Nephron progenitor cell (in vitro differentiated cells): ENCODE results near the gene MID1IP1.

Experiments
- DNase-seq: peaks from one replicate; pipeline ENCODE4 v3.0.0; 2021
- H3K27ac Mint-ChIP-seq: 2 replicates; pipeline ENCODE4 v1.8.0; 2021; ENCODE audit warnings: mild to moderate bottlenecking, moderate library complexity, mixed read lengths
- H3K27me3 Mint-ChIP-seq: 2 replicates; pipeline ENCODE4 v1.8.0; 2021; ENCODE audit warnings: mild to moderate bottlenecking, low read depth, mixed read lengths; ENCODE audit not compliant: poor library complexity
- H3K36me3 Mint-ChIP-seq: 2 replicates; pipeline ENCODE4 v1.8.0; 2021; ENCODE audit warnings: low read depth, mixed read lengths
- H3K4me1 Mint-ChIP-seq: 2 replicates; pipeline ENCODE4 v1.8.0; 2021; ENCODE audit warnings: mixed read lengths
- H3K4me3 Mint-ChIP-seq: 2 replicates; pipeline ENCODE4 v1.8.0; 2021; ENCODE audit warnings: mild to moderate bottlenecking, moderate library complexity, mixed read lengths
- H3K9me3 Mint-ChIP-seq: 2 replicates; pipeline ENCODE4 v1.8.0; 2021; ENCODE audit warnings: mild to moderate bottlenecking, moderate library complexity, mixed read lengths
- TF ChIP-seq, protein P1 (sequence below): fragments of 200-600 bp; sonication (generic); IDR thresholded peaks from 2 replicates; pipeline ENCODE4 v1.5.0; 2021; ENCODE audit warnings: antibody characterized with exemption

Gene MID1IP1

DNA sequence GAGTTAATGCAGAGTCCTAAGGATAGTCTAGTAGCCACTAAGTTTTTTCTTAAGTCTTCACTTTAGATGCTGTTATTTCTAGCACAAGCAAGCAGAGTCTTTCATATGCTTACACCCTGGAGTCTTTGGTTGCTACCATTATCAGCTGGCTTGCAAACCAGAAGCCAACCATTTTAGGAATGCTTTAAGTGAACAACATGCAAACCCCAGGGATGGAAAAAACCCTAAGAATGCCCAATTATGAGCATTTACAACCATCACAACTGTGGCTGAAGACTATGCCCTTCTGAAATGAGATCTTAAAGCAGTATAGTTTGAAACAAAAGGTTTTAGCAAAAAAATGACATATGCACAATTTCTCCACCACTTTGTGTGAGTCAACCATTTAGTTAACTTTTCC lies 6.6 kb downstream of the MID1IP1 start:
- DNase-seq = no peak
- Mint-ChIP-seq H3K4me1 (peaks cover 36% of the 10 kb centered on the region), H3K4me3 (no peak overlapping the region), H3K36me3 (peaks cover 5% of the 10 kb centered on the region), H3K9me3 (peaks cover 26% of the 10 kb centered on the region), H3K27ac (no peak overlapping the region), H3K27me3 (no peaks in the 10 kb centered on the region)
- TF ChIP-seq, protein P1, sequence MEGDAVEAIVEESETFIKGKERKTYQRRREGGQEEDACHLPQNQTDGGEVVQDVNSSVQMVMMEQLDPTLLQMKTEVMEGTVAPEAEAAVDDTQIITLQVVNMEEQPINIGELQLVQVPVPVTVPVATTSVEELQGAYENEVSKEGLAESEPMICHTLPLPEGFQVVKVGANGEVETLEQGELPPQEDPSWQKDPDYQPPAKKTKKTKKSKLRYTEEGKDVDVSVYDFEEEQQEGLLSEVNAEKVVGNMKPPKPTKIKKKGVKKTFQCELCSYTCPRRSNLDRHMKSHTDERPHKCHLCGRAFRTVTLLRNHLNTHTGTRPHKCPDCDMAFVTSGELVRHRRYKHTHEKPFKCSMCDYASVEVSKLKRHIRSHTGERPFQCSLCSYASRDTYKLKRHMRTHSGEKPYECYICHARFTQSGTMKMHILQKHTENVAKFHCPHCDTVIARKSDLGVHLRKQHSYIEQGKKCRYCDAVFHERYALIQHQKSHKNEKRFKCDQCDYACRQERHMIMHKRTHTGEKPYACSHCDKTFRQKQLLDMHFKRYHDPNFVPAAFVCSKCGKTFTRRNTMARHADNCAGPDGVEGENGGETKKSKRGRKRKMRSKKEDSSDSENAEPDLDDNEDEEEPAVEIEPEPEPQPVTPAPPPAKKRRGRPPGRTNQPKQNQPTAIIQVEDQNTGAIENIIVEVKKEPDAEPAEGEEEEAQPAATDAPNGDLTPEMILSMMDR = no peak

DNA sequence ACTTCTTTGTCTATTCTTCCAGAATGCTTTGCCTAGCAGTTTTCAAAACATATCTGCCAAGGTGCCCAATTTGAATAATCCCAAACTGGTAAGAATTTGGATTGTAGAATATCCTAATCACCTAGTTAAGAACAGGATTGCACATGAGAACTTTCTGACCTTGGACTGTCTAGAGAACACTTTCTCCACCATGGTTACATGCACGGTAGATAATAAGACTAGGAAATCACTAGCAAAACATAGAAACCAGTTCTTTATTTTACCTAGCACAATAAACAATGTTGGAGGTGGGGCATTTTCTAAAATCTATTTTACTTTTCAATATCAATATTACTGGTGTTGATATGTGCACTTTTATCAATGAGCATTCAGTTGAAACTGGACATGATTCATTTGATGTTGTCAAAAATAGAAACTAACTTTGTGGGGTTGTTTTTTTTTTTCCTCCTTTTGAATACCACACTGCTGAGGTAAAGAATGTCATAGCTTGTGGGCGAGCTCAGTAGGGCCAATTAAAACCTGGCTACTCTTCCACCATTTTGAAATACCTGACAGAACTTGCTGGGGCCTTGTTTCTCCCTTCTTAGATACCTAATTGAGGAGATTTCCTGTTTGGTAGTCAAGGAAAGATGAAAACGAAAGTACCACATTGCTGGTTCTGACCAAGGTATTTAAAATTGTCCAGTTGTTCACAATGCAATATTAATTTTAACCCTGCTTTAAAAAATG lies 10.4 kb downstream of the MID1IP1 start:
- Mint-ChIP-seq H3K27me3 (no peaks in the 10 kb centered on the region), H3K4me1 (peaks cover 19% of the 10 kb centered on the region), H3K27ac (no peak overlapping the region), H3K4me3 (no peak overlapping the region), H3K36me3 (peaks cover 5% of the 10 kb centered on the region), H3K9me3 (peaks cover 44% of the 10 kb centered on the region)
- no peak for DNase-seq
- TF ChIP-seq, protein P1 = no peak

DNA sequence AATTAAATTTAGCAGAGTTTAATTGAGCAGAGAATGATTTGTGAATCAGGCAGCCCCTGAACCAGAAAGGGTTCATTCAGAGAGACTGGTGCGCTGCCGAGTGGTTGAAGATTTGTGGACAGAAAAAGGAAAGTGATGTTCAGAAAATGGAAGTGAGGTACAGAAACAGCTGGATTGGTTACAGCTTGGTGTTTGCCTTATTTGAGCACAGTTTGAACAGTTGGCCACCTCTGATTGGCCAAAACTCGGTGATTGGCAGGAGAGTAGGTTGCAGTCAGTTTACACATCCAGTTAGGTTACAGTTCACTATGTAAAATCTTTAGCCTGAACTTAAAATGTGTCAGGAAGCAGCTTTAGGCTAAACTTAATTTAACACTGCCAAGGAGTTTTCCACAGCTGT lies 14.9 kb downstream of the MID1IP1 start:
- DNase-seq = no peak
- peaks cover 5% of the 10 kb centered on the region for H3K36me3 Mint-ChIP-seq
- TF ChIP-seq, protein P1 = no peak
- H3K4me3 Mint-ChIP-seq = no peak overlapping the region
- peaks cover 38% of the 10 kb centered on the region for H3K9me3 Mint-ChIP-seq
- peak overlapping the region; percentile 57 for H3K27ac Mint-ChIP-seq
- H3K4me1 Mint-ChIP-seq = no peaks in the 10 kb centered on the region
- no peaks in the 10 kb centered on the region for H3K27me3 Mint-ChIP-seq

DNA sequence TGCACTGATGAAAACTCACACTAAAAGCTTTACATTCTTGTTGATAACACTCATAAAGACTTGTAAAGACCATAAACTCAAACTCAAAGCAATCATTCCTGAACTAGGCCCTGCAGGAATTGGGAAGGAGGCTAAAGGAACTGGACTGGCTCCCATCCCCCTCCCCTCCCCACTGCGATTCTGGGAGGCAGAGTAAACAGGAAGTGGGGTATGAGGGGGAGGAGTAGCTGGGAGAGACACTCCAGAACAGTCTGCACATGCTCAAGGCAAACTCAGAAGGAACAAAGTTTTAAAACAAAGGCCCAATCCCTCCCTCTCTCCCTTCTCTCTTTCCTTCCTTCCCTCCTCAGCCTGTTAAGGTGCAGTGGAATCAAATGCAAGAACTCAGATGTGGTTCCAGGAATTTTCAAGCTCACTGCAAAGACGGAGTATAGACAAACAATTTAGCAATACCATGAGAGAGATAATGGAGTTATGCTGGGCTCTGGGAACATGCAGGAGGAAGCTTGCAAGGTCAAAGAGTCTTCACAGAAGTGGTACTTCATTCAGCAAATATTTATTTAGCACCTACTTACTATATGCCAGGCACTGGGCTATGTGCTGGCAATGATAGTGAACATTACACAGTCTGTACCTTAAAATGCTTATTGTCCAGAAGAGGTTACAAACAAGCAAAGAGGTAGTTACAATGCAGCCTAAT lies 15.9 kb downstream of the MID1IP1 start:
- peaks cover 2% of the 10 kb centered on the region for H3K36me3 Mint-ChIP-seq
- no peak overlapping the region for H3K4me3 Mint-ChIP-seq
- peaks cover 37% of the 10 kb centered on the region for H3K9me3 Mint-ChIP-seq
- H3K27me3 Mint-ChIP-seq = no peaks in the 10 kb centered on the region
- TF ChIP-seq, protein P1 = no peak
- peak overlapping the region; percentile 56 for H3K27ac Mint-ChIP-seq
- peak; percentile 3 for DNase-seq
- H3K4me1 Mint-ChIP-seq = no peaks in the 10 kb centered on the region

DNA sequence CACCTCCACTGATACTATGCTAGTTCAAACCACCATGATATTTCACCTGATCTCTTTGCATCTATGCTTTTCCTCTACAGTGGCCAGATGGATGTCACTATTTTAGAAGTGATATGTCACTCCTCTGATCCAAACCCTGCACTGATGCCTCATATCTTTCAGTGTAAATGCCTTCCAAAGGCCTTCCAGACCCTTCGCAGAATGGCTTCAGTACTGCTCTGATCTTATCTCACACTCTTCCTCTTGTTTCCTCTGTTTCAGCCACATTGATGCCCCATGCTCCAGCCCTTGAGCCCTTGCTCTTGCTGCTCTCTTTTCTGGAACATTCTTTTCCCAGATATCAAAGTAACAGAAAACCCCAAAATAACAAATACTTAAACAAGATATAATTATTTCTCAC lies 17.9 kb downstream of the MID1IP1 start:
- DNase-seq = no peak
- Mint-ChIP-seq H3K27me3 (no peaks in the 10 kb centered on the region), H3K36me3 (no peaks in the 10 kb centered on the region), H3K4me3 (no peak overlapping the region), H3K4me1 (no peaks in the 10 kb centered on the region), H3K9me3 (peaks cover 22% of the 10 kb centered on the region), H3K27ac (no peak overlapping the region)
- TF ChIP-seq, protein P1 = no peak
